Gastroesophageal sphincter (tissue), 3 donors: Measurements from ENCODE around the gene C13orf42.

Source experiments
- CTCF ChIP-seq, 4 experiments: fragments of 200-600 bp in 2 of 4; fragments of 450-650 bp in 2 of 4; sonication (generic) in 1 of 4; IDR thresholded peaks; one replicate each; pipeline ENCODE4 v1.5.1; 2017 to 2019; ENCODE audit warnings: antibody characterized with exemption in 4 of 4, mild to moderate bottlenecking in 2 of 4, moderate library complexity in 2 of 4
- POLR2A ChIP-seq, 2 donors: fragments of 450-650 bp; IDR thresholded peaks; one replicate each; pipeline ENCODE4 v1.6.1; 2017; ENCODE audit warnings: antibody characterized with exemption in 2 of 2, mild to moderate bottlenecking in 2 of 2, moderate library complexity in 1 of 2
- POLR2AphosphoS5 ChIP-seq: sonication (generic); formaldehyde crosslinking; IDR thresholded peaks from one replicate; pipeline ENCODE4 v1.6.1; 2017; ENCODE audit warnings: antibody characterized with exemption

GRCh38 chr13:51097353-51098043, 13.6 kb downstream of the C13orf42 start:
- no peak for TF ChIP-seq CTCF (IDR thresholded peaks at IDR 0.05)
- TF ChIP-seq POLR2A (IDR thresholded peaks at IDR 0.05): no peak
- no peak for TF ChIP-seq POLR2AphosphoS5
